ENCODE measurements around the gene S100G. TPM values are rescaled to one million over a fixed set of nuclear protein-coding genes. Genes with fewer than 3 reads are reported as not detected.

The S100G gene
- total RNA-seq, 1 donor from 2014 or later = not detected

- no peak for DNase-seq (ENCODE audit: low read depth)
- no peak overlapping the region for H3K4me3 ChIP-seq (ENCODE audit: low read depth, low read length)
- TF ChIP-seq CTCF (conservative IDR thresholded peaks at IDR 0.05; ENCODE audit: low read depth, low read length) = no peak
Observed at GRCh38 chrX:16646366-16647138, 3.4 kb upstream of the S100G start.

GRCh38 chrX:16651391-16652024 lies 1.6 kb downstream of the S100G start:
- no peak for TF ChIP-seq CTCF (conservative IDR thresholded peaks at IDR 0.05; ENCODE audit: low read depth, low read length)
- no peak overlapping the region for H3K4me3 ChIP-seq (ENCODE audit: low read depth, low read length)
- no peak for DNase-seq (ENCODE audit: low read depth)

- DNase-seq (ENCODE audit: low read depth) = no peak
- no peak overlapping the region for H3K4me3 ChIP-seq (ENCODE audit: low read depth, low read length)
- TF ChIP-seq CTCF (conservative IDR thresholded peaks at IDR 0.05; ENCODE audit: low read depth, low read length) = no peak
Observed at GRCh38 chrX:16653424-16653823, 3.5 kb downstream of the S100G start.

- no peak for TF ChIP-seq CTCF (conservative IDR thresholded peaks at IDR 0.05; ENCODE audit: low read depth, low read length)
- H3K4me3 ChIP-seq (ENCODE audit: low read depth, low read length) = no peak overlapping the region
- no peak for DNase-seq (ENCODE audit: low read depth)
Observed at GRCh38 chrX:16654093-16654492, 4.1 kb downstream of the S100G start.

GRCh38 chrX:16658284-16658683 lies 8.3 kb downstream of the S100G start:
- no peak for DNase-seq (ENCODE audit: low read depth)
- no peak overlapping the region for H3K4me3 ChIP-seq (ENCODE audit: low read depth, low read length)
- no peak for TF ChIP-seq CTCF (conservative IDR thresholded peaks at IDR 0.05; ENCODE audit: low read depth, low read length)

- no peak overlapping the region for H3K4me3 ChIP-seq (ENCODE audit: low read depth, low read length)
- no peak for TF ChIP-seq CTCF (conservative IDR thresholded peaks at IDR 0.05; ENCODE audit: low read depth, low read length)
- DNase-seq (ENCODE audit: low read depth) = no peak
Observed at GRCh38 chrX:16659321-16659720, 9.4 kb downstream of the S100G start.

Data from epithelial cell of proximal tubule (primary cell).